ENCODE data around the gene PTPRC. TPM values are rescaled to one million over a fixed set of nuclear protein-coding genes. Genes with fewer than 3 reads are reported as not detected.

PTPRC gene
- total and polyA plus RNA-seq, 2 donors (not counting 3 experiments of a cell fraction or from before 2014, with no cell fraction given) = not detected

- no peak for TF ChIP-seq MYC (IDR thresholded peaks at IDR 0.05; ENCODE audit: low read depth, low read length)
- TF ChIP-seq EZH2 (IDR thresholded peaks at IDR 0.05; ENCODE audit: borderline replicate concordance, low read depth, low read length, severe bottlenecking) = no peak
- TF ChIP-seq POLR2AphosphoS5 (IDR thresholded peaks at IDR 0.05; ENCODE audit: insufficient read depth, low read depth, low read length) = no peak
- TF ChIP-seq, protein P1, sequence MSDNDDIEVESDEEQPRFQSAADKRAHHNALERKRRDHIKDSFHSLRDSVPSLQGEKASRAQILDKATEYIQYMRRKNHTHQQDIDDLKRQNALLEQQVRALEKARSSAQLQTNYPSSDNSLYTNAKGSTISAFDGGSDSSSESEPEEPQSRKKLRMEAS (IDR thresholded peaks at IDR 0.05; ENCODE audit: insufficient read depth, insufficient read length) = no peak
- TF ChIP-seq POLR2A (IDR thresholded peaks at IDR 0.05; ENCODE audit: low read depth, low read length) = no peak
- no peak for TF ChIP-seq GATA2 (IDR thresholded peaks at IDR 0.05; ENCODE audit: insufficient read depth, insufficient read length, low read depth, low read length)
- TF ChIP-seq FOS (IDR thresholded peaks at IDR 0.05; ENCODE audit: borderline replicate concordance, insufficient read depth, low read length) = no peak
- TF ChIP-seq, protein P2, sequence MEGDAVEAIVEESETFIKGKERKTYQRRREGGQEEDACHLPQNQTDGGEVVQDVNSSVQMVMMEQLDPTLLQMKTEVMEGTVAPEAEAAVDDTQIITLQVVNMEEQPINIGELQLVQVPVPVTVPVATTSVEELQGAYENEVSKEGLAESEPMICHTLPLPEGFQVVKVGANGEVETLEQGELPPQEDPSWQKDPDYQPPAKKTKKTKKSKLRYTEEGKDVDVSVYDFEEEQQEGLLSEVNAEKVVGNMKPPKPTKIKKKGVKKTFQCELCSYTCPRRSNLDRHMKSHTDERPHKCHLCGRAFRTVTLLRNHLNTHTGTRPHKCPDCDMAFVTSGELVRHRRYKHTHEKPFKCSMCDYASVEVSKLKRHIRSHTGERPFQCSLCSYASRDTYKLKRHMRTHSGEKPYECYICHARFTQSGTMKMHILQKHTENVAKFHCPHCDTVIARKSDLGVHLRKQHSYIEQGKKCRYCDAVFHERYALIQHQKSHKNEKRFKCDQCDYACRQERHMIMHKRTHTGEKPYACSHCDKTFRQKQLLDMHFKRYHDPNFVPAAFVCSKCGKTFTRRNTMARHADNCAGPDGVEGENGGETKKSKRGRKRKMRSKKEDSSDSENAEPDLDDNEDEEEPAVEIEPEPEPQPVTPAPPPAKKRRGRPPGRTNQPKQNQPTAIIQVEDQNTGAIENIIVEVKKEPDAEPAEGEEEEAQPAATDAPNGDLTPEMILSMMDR (IDR thresholded peaks at IDR 0.05; ENCODE audit: extremely low read depth in 1 of 2, insufficient read depth in 1 of 2, low read depth in 1 of 2, low read length in 2 of 2) = no peak
- TF ChIP-seq JUN (IDR thresholded peaks at IDR 0.05; ENCODE audit: borderline replicate concordance, insufficient read depth, insufficient read length, low read depth) = no peak
- BruUV-seq (replicated peaks) = no TSS peak
- Histone ChIP-seq H3K4me3 (replicated peaks in 1 of 3; ENCODE audit: insufficient read depth in 1 of 3, low read depth in 1 of 3, low read length in 3 of 3) (no peak overlapping the region), H3K9me1 (replicated peaks; ENCODE audit: control insufficient read depth, extremely low read depth, insufficient read depth, low read length) (no peaks in the 10 kb centered on the region), H3K27me3 (ENCODE audit: control insufficient read depth in 2 of 2, insufficient read depth in 2 of 2, low read length in 2 of 2) (no peaks in the 10 kb centered on the region), H3K9me3 (replicated peaks; ENCODE audit: control insufficient read depth, insufficient read depth, low read length) (no peaks in the 10 kb centered on the region), H3K4me2 (ENCODE audit: insufficient read depth, low read length) (no peak overlapping the region), H3K79me2 (ENCODE audit: control insufficient read depth, insufficient read depth, low read length) (no peaks in the 10 kb centered on the region), H3K27ac (ENCODE audit: insufficient read depth, low read depth, low read length) (no peak overlapping the region), H2AFZ (ENCODE audit: low read depth, low read length) (no peak overlapping the region), H4K20me1 (replicated peaks; ENCODE audit: control insufficient read depth, extremely low read depth, insufficient read depth, low read length) (no peaks in the 10 kb centered on the region), H3K9ac (replicated peaks; ENCODE audit: extremely low read depth, insufficient read depth, low read length) (no peak overlapping the region), H3K4me1 (ENCODE audit: control insufficient read depth, extremely low read depth, insufficient read depth, low read length) (no peaks in the 10 kb centered on the region), H3K36me3 (ENCODE audit: control insufficient read depth in 2 of 2, extremely low read depth in 1 of 2, insufficient read depth in 2 of 2, low read length in 2 of 2) (no peaks in the 10 kb centered on the region)
- intact Hi-C loops (cut with micrococcal nuclease) = no loop called here
- ChIA-PET CTCF (interaction anchor here (1.3 kb wide), 1 partner anchor 26 kb away, joined by 5 read pairs; no protein-coding TSS in a partner anchor), POLR2A (no interaction called here)
- no peak for FAIRE-seq
- dilution Hi-C loops (cut with MboI; ENCODE audit: extremely low pct_ligation_motif_present, low sequenced_read_pairs) = no loop called here
- no peak for DNase-seq (ENCODE audit: low read depth, low spot score)
Observed at GRCh38 chr1:198711837-198712236, 73.0 kb downstream of the PTPRC start.
